ENCODE measurements around the gene SELENOK.

Gene SELENOK

GRCh38 chr3:53891497-53892285 lies at the start of gene SELENOK:
Gene SELENOK (minus strand): TSS chr3:53891859.
- H3K4me3 ChIP-seq (ENCODE audit: low read depth, low read length) = peak within 1 kb of the TSS; percentile 80
- DNase-seq (ENCODE audit: low read depth) = peak; percentile 99
- TF ChIP-seq, protein P1, sequence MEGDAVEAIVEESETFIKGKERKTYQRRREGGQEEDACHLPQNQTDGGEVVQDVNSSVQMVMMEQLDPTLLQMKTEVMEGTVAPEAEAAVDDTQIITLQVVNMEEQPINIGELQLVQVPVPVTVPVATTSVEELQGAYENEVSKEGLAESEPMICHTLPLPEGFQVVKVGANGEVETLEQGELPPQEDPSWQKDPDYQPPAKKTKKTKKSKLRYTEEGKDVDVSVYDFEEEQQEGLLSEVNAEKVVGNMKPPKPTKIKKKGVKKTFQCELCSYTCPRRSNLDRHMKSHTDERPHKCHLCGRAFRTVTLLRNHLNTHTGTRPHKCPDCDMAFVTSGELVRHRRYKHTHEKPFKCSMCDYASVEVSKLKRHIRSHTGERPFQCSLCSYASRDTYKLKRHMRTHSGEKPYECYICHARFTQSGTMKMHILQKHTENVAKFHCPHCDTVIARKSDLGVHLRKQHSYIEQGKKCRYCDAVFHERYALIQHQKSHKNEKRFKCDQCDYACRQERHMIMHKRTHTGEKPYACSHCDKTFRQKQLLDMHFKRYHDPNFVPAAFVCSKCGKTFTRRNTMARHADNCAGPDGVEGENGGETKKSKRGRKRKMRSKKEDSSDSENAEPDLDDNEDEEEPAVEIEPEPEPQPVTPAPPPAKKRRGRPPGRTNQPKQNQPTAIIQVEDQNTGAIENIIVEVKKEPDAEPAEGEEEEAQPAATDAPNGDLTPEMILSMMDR (IDR thresholded peaks at IDR 0.05; ENCODE audit: low read depth, low read length, missing control alignments) = no peak

DNA sequence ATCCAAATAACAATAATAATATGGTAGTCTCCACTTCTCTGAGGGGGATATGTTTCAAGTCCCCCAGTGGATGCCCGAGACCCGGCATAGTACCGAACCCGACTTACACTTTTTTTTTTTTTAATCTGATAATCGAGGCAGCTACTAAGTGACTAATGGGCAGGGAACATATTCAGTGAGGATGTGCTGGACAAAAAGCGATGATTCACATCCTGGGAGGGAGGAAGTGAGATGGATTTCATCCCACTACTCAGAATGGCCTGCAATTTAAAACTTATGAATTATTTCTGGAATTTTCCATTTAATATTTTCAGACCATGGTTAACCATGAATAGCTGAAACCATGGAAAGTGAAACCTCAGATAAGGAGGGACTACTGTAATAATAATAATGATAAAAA lies 49.5 kb upstream of the SELENOK start:
- no peak for DNase-seq (ENCODE audit: low read depth)
- TF ChIP-seq, protein P1 (IDR thresholded peaks at IDR 0.05; ENCODE audit: low read depth, low read length, missing control alignments) = no peak
- H3K4me3 ChIP-seq (ENCODE audit: low read depth, low read length) = no peak overlapping the region

DNA sequence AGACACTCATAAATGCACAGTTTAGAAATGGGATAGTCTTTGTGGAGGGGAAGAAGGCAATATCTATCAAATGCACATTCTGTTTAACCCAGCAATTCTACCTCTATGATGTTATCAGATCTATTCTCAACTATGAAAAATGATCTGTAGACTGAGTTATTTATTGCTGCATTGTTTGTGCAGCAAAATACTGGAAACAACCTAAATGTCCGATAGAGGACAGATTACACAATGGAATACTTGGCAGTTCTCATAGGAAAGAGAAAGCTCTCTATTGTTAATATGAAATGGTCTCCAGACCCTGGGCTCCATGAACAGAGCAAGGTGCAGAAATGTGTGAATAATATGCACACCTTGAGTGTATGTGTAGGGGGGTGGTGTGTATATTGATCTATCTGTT lies 49.0 kb upstream of the SELENOK start:
- H3K4me3 ChIP-seq (ENCODE audit: low read depth, low read length) = no peak overlapping the region
- DNase-seq (ENCODE audit: low read depth) = no peak
- TF ChIP-seq, protein P1 (IDR thresholded peaks at IDR 0.05; ENCODE audit: low read depth, low read length, missing control alignments) = no peak

DNA sequence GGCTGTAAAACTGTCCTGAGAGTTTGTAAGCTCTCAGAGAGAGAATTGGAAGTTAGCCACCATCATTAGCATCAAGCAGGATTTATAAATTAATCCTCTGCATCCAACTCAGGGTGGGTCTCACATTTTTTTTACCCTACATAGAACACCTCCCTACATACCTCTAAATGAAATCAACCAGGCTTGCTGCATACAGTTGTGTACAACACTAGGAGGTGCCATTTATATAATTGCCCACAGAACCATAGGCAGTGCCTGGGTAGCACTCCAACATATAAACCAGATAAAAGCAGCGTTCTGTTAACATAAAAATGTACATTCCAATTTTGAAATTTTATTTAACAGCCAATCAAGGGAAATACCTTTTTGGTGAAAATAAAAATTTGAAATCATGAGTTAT lies 48.2 kb upstream of the SELENOK start:
- TF ChIP-seq, protein P1 (IDR thresholded peaks at IDR 0.05; ENCODE audit: low read depth, low read length, missing control alignments) = no peak
- no peak for DNase-seq (ENCODE audit: low read depth)
- no peak overlapping the region for H3K4me3 ChIP-seq (ENCODE audit: low read depth, low read length)

- no peak overlapping the region for H3K4me3 ChIP-seq (ENCODE audit: low read depth, low read length)
- no peak for DNase-seq (ENCODE audit: low read depth)
- TF ChIP-seq, protein P1 (IDR thresholded peaks at IDR 0.05; ENCODE audit: low read depth, low read length, missing control alignments) = no peak
Measured at GRCh38 chr3:53939086-53939582, 47.5 kb upstream of the SELENOK start.

- TF ChIP-seq, protein P1 (IDR thresholded peaks at IDR 0.05; ENCODE audit: low read depth, low read length, missing control alignments) = peak; percentile 76
- DNase-seq (ENCODE audit: low read depth) = peak; percentile 16
- no peak overlapping the region for H3K4me3 ChIP-seq (ENCODE audit: low read depth, low read length)
Measured at GRCh38 chr3:53938645-53939044, 47.0 kb upstream of the SELENOK start.

DNA sequence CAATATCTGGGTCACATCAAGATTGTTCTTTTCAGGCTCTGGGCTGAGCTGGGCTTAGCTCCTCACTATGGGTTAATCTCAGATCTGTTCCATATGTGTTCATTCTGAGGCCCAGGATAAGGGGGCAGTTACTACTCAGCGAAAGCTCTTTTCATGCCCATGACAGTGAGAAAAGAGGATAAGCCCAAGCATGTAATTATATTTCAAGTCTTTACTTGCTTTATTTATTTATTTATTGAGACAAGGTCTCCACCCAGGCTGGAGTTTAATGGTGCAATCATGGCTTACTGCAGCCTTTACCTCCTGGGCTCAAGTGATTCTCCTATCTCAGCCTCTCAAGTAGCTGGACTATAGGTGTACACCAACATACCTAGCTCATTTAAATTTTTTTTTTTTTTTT lies 44.7 kb upstream of the SELENOK start:
- TF ChIP-seq, protein P1 (IDR thresholded peaks at IDR 0.05; ENCODE audit: low read depth, low read length, missing control alignments) = no peak
- H3K4me3 ChIP-seq (ENCODE audit: low read depth, low read length) = no peak overlapping the region
- DNase-seq (ENCODE audit: low read depth) = no peak
